Stimulated activated CD4-positive, alpha-beta T cell treated with anti-CD3 and anti-CD28 coated beads, Interleukin-12 subunit alpha, Interleukin-12 subunit beta, amount 100 ng/mL, for 4 hours (primary cell): Measurements from ENCODE around the gene CELSR1.

ENCODE experiments used
- DNase-seq: peaks from one replicate; pipeline ENCODE4 v3.0.0-alpha.2; 2020

The CELSR1 gene

GRCh38 chr22:46439576-46440465 is 97.6 kb downstream of the CELSR1 start:
- DNase-seq: no peak

DNA sequence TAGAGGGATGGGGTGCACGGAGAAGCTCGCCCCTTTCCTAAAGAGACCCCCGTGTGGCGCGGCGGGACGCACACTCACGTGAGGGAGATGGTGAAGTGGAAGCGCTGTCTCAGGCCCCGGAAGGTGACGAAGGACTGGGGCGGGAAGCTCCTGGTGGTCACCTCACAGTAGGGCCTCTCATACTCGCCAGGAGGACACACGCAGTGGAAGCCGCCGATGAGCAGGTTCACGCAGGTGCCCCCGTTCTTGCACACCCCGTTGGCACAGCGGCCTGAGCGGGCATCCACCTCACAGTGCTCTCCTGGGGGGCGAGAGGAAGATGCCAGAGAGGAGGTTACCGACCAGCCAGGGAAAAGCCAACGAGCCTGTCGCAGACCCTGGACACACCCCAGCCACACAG is 98.3 kb downstream of the CELSR1 start:
- DNase-seq: no peak

- no peak for DNase-seq
These were observed 99.6 kb downstream of the CELSR1 start for GRCh38 chr22:46437671-46438440.

- no peak for DNase-seq
These were observed 100.7 kb downstream of the CELSR1 start for GRCh38 chr22:46436595-46437175.

DNA sequence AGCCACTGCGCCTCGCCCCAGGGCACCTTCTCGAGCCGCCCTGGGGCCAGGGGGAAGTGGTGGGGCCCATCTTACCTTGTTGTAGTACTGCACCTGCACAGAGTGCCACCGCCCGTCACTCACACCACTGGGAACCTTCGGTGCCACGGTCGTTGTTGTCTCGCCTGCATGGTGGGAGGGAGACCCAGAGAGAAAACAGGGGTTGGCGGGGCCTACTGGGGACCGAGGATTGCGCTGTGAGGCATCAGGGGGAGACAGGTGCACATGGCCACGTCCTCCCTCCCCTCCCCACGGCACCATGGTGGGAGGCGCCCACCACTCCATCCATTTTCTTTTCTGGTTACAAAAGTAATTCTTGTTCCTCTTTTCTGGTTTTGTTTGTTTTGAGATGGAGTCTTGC is 104.1 kb downstream of the CELSR1 start:
- DNase-seq: no peak

DNA sequence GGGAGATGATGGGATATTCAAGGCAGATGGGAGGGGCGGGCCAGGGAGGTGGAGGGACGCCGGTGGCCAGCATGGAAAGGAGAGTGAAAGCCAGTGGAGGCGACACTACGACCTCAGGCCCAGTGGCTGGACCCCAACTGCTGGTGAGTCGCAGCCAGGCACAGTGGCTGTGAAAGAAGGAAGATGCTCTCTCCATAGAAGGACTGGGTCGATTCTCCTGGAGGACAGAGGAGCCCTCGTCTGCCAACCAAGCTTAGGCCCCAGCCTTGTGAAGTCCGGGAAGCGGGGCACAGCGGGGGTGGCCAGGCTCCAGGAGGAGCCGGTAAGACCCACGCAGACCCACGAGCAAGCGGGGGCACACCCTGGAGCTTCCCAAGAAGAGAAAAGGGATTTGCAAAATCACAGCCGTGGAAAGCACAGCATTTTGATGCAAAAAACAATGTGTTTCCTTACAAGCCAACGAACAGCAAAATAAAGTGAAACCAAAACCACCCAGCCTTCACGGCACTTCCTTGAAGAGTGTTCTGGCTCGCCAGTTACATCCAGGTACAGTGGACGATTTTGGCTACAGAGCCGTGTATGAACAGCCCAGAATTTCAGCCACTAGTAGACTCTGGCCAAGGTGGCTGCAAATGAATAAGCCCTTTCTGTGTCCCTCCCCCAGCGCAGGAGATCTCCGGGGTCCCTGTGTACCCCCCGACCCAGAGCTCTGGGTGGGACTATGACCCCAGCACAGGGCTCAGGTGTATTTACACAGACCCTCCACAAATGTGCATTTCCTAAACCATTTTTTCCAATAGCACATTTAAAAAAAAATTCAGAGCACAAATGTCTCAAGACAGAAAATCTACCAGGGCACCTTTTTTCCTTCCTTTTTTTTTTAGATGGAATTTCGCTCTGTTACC is 105.0 kb downstream of the CELSR1 start:
- DNase-seq: peak; percentile 8

DNA sequence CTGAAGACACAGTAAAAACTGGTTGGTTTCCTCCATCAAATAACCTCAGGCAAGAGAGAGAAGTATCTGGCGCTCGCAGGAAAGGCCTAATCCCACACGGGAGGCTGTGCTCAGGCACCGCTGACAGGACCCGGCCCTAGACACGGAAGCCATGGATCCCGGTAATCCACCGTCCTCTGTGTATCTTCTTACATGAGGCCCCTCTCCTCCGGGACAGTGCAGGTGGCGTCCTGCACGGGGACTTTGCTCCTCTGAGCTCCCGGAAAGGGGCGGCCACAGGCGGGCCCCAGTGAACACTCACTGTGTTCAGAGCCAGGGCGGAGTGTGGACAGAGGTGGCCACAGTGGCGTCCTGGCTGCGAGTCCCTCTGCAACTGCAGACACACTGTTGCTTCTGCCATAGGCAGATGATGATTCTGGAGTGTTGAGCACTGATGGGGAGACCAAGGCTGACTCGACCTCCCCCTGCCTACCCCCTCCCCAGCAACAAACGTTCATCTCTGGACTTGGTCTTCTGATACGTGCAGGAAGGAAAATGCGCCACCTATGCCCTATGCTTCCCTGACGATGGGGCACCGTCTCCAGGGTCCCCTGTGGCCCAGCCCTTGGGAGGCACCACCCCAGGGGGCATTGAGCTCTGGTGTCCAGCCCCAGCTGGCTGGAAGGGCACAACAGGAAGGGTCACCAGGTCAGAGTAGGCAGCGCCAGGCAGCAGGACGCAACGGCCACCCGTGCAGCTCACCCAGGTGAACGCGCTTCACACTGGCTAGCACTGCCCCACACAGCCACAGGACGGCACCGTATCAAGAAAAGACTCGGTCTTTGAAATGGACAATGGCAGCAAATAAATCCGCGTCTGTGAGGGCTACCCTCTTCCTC is 106.2 kb downstream of the CELSR1 start:
- DNase-seq: no peak

GRCh38 chr22:46429325-46429853 is 108.0 kb downstream of the CELSR1 start:
- DNase-seq: no peak

GRCh38 chr22:46428602-46429324 is 108.7 kb downstream of the CELSR1 start:
- DNase-seq: no peak

DNA sequence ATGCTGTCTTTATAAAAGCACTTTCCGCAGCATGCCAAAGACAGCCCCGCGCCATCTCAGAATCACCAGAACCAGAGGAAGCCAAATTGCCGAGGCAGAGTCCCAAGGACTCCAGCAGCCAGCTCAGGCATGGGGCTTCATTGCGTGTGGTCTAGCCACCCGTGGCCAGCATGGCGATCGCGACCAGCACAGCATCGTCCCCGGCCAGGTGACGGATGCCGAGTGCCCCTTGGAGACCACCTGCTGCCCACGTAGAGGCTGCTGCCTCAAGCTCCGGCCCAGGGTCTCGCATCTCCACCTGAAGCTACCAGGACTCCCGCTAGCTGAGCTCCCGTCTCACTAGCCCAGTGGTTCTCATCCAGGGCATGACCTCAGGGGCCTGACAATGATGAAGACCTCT is 109.2 kb downstream of the CELSR1 start:
- no peak for DNase-seq

GRCh38 chr22:46425016-46425415 is 112.4 kb downstream of the CELSR1 start:
- DNase-seq: no peak

GRCh38 chr22:46424496-46424895 is 112.9 kb downstream of the CELSR1 start:
- no peak for DNase-seq

DNA sequence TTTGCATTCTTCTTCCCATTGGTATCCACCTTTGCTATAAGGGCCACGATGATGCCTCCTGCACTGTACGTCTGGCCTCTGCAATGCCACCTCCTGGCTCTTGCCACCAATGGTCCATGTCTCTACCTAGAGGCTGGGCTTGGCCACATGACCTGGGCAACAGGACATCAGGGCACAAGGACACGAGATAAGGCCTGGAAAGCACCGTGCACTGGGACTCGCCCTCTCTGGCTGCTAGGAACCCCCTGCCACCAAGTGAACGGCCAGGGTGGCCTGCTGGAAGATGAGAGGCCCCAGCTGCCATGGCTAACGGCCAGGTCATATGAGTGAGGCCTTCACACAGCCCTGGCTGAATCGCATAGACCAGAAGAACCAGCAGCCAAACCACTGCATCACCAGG is 114.5 kb downstream of the CELSR1 start:
- DNase-seq: no peak

DNA sequence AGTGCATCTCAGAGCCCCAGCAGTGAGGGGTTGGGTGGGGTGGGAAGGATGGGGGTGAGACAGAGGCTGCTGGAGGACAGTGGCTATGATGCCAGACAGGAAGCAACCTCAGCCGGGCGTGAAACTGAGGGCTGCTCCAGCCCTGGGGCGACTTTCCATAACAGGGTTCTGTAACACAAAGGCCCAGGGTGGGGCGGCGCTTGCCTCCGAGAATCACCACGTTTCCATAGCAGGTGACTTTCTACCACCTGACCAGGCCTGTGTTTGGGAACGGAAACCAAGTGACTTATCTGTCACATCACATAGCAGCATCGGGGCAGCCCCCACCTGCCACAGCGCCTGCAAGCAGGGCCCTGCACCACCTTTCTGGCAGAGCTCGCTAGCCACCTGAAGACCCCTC is 116.2 kb downstream of the CELSR1 start:
- DNase-seq: no peak

GRCh38 chr22:46419754-46420571 is 117.5 kb downstream of the CELSR1 start:
- no peak for DNase-seq

GRCh38 chr22:46418827-46419226 is 118.6 kb downstream of the CELSR1 start:
- no peak for DNase-seq

- DNase-seq: no peak
These were observed 119.7 kb downstream of the CELSR1 start for GRCh38 chr22:46417769-46418168.

DNA sequence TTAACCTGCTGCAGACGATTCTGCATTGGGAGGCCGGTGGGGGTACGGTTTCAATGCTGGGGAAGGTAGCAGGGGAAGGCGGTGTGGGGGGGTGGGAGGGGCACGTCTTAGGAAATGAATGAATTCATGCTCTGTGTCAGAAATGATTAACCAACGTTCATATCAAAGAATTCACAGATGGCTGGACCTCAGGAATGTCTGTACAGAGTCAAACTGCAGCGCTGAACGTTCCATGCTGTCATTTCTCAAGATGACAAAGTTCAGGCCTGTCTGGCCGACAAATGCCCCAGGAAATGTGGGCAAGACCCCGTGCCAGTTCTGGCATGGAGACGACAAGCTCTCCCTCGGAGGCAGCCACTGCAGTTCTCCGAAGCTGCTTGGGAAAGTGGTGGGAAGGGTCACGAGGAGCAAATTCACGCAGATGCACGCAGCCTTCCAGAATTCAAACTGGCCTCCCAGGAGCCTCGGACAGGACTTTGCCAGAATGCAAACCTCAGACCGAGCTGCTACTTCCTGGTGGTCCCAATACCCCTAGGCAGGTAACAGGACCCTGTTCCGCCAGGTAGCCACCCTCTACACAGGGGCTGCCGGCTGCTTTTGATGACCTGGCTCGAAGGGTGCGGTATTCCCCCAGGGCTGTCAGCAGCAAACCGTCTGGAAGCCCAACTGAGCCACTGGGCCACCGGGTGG is 120.4 kb downstream of the CELSR1 start:
- no peak for DNase-seq

DNA sequence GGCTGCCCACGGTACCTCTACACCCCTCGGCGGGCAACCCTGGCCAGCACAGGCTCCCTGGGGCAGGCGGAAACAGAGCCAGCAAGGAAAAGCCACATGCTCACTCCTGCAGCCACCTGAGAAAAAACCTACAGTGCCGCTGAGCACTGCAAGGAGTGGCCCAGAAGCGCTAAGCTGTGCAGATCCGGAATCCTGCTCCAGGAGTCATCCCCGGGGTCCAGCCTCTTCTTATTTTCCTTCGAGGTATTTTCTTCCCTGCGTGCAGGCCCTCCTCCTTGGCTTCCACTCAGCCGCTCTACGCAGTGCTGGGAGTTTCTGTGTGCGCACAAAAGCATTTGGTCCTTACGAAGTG is 120.9 kb downstream of the CELSR1 start:
- DNase-seq: no peak
